Frontal cortex (tissue), 4 donors: Measurements from ENCODE around the gene LAMTOR1. TPM values are rescaled to one million over a fixed set of nuclear protein-coding genes. Genes with fewer than 3 reads are reported as not detected.
A peak's percentile ranks its signal among the peaks of the same experiment; 100 is the strongest.

Experiments used
- DNase-seq, 2 donors: peaks; one replicate each; pipeline ENCODE4 v3.0.0; 2012; ENCODE audit warnings: low spot score in 2 of 2
- FAIRE-seq: peaks from 2 replicates; lab custom pipeline; 2012; peaks lifted over from hg19 to GRCh38; lab: Jason Lieb, UNC
- total RNA-seq: library from RNA; depleted of rRNA; stranded (reverse); fragments of >200 nt; gene quantifications from one replicate; pipeline ENCODE4 v1.2.3, GENCODE V29; 2014
- donor health status: control.
- donor health status: control.
- donor health status: control.

The LAMTOR1 gene
- total RNA-seq, 1 donor from 2014 or later = 44.4 TPM

DNA sequence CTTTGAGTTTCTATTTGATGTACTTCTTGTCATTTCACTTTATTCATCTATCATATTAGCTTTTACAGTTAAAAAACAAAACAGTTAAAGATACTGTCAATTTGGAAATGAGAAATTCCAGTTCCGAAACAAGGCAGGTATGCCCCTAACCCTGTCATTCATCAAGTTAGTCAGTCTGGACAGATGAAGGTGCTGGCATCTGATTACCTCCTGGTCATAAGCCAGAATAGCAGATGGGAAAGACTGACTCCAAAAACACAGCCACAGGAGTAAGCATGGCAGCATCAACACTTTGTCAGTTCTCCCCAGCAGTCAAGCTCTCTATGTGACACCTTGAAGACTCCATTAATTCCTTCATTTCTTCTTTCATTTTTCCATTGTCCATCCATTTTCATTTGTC, 18.1 kb downstream of the LAMTOR1 start:
- DNase-seq = no peak

GRCh38 chr11:72084076-72084475, 19.0 kb downstream of the LAMTOR1 start:
- no peak for FAIRE-seq
- no peak for DNase-seq

More for the DNA sequence above, 18.1 kb downstream of the LAMTOR1 start:
- FAIRE-seq = no peak

- no peak for DNase-seq
- FAIRE-seq = no peak
These were observed 19.7 kb downstream of the LAMTOR1 start for GRCh38 chr11:72083414-72083813.

- no peak for DNase-seq
- no peak for FAIRE-seq
These were observed 21.2 kb downstream of the LAMTOR1 start for GRCh38 chr11:72081821-72082453.

- FAIRE-seq = no peak
These were observed 21.9 kb downstream of the LAMTOR1 start for GRCh38 chr11:72081184-72081644.

GRCh38 chr11:72080326-72081183, 22.5 kb downstream of the LAMTOR1 start, which contains the start of the genes LRRC51 and NUMA1:
Gene LRRC51 (plus strand): TSS chr11:72080850. CDS start chr11:72089084, 8,234 bp downstream.
Gene NUMA1 (minus strand): TSS chr11:72080542. CDS start chr11:72035943, 44,599 bp downstream.
- peak; percentile 90 for FAIRE-seq

More at GRCh38 chr11:72081184-72081644, 21.9 kb downstream of the LAMTOR1 start:
- DNase-seq = no peak

DNA sequence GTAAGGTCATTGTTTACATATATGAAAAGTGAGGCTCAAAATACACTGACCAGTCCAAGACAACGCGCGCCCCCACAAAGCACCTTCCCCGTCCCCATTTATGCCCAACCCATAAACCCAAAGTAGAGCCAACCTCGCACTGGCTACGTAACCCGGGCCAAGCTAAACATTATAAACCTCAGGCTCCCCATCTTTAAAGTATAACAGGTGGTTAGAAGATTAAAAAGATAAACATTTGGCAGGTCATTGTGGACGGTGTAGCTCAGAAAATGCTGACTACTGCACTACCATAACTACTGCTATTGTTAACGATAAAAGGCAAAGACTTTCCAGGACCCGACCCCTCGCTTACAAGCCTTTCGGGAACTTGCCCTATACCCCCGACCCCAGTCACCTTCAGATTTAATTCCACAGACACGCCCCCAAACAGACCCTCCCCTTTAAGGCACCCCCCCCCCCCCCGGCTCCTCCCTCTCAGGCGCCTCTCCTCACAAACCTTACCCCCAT, 23.2 kb downstream of the LAMTOR1 start:
- FAIRE-seq = no peak
- no peak for DNase-seq

More at GRCh38 chr11:72080326-72081183, 22.5 kb downstream of the LAMTOR1 start, which contains the start of the genes LRRC51 and NUMA1:
- DNase-seq = peak; percentile 83 to 88

DNA sequence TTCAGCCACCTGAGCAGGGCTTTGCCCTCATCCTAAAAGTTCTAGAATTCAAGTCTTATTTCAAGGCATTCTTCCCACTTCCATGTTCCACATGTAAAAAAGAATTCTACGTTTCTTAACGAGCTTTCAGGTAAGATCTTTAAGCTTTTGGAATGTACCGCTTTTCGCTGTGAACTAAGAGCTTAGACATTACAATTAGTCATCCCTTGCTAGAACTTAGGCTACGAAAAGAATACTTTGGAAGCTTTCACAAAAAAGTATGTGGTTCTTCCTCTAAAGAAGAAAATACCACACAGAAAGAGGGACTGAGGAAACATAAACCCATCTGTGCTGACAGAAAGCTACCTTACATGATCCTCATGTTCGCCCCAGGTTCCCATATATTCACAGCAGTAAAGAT, 24.6 kb downstream of the LAMTOR1 start:
- no peak for DNase-seq
- FAIRE-seq = no peak

- FAIRE-seq = no peak
- DNase-seq = no peak
These were observed 27.3 kb downstream of the LAMTOR1 start for GRCh38 chr11:72075756-72076155.

DNA sequence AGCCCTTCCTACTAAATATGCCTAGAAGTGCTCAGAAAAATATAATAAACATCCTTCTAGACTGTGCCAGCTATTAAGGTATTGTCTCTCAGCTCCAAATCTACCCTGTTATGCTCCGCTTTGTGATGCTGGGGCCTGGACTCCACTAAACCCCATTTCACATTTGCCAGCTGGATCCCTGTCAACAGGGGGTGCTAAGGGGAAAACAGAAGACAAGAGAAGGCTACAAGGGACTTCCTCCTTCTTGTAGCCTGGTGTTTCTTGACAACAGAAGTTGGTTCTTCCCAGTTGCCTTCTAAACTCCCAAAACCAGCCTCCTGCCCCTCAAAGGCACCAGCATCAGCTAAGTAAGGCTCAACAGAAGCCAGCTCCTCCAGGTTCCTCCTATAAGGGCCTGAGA, 28.0 kb downstream of the LAMTOR1 start:
- no peak for FAIRE-seq

GRCh38 chr11:72072348-72072747, 30.7 kb downstream of the LAMTOR1 start:
- FAIRE-seq (no peak), DNase-seq (no peak)

More for the DNA sequence above, 28.0 kb downstream of the LAMTOR1 start:
- DNase-seq = no peak

GRCh38 chr11:72070491-72070890, 32.6 kb downstream of the LAMTOR1 start:
- DNase-seq (no peak), FAIRE-seq (no peak)

DNA sequence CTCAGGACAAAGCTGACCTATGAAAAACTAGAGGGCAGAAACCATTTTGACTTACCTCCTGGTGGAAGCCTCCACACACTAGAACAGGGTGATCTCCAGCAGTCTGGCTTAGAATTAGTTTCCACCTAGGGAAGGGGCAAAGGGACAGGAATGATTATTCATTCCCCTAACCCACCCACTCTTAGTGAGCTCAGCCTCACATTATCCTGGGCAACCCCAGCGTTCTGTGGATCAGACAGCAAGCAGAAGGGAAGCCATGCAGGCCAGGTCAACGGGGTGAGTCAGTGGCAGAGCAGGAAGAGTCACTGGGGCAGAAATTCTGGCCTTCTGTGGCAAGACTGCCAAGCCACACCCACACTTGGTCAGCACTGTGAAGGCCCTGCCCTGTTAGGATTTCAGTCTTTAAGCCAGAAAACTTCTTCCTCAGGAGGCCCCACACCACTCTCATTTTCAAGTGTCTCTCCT, 33.3 kb downstream of the LAMTOR1 start:
- no peak for FAIRE-seq
- DNase-seq = peak in 1 of 2 donors; percentile 40

GRCh38 chr11:72069200-72069599, 33.9 kb downstream of the LAMTOR1 start:
- FAIRE-seq = no peak
- DNase-seq = no peak

DNA sequence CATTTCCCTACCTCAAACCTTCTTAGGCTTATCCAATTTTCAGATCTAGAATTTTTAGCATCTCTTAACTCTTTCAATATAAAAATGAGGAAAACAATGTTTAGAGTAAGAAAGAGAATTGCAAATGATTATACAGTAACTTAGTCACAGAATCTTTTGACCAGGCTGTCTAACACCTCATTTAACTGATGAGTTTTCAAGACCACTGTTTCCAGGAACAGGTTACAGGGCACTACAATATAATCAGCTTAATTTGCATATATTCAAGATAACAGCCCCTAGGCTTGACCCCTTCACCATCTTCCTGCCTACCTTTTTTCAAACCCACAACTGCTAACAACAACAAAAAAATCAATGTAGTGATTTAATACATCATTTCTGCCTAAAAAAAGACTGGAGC, 35.4 kb downstream of the LAMTOR1 start:
- no peak for FAIRE-seq
- DNase-seq = no peak

DNA sequence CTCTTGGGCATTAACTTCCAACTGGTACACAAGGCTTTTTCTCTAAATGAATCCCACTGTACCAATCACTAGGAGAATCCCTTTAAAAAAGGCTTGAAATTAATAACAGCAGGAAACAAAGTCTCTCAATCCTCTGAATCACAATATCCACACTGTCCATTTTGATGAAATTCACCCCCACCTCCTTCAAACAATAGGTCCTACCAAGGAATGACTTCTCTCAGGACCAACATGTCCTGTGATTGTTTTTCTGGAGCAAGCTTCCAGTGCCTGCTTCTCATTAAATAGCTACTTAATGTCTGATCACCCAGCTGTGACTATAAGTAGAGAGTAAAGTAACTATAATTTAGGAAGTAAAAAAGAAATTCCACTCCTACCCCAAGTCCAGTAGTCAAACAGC, 35.8 kb downstream of the LAMTOR1 start:
- FAIRE-seq (no peak), DNase-seq (no peak)

DNA sequence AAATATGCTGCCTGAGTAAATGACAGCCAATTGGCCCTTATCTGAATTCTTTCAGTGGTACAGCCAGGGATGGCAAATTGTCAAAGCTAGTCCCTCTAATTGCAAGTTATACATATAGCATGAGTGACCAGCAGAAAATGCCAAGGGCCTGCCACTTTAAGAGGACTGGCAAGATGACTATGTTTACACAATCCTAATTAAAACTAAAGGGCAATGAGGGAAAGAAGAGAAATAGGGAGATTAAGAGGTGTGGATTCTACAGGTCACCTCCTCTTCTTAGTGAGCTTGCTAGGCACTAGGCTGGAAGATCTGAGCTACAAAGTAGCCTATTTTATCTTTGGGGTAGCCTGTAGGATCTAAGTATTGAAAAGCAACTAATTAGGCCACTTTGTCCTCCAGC, 36.2 kb downstream of the LAMTOR1 start:
- DNase-seq (no peak), FAIRE-seq (no peak)

GRCh38 chr11:72061739-72062396, 41.2 kb downstream of the LAMTOR1 start:
- no peak for FAIRE-seq
- DNase-seq = no peak

- DNase-seq (no peak), FAIRE-seq (no peak)
These were observed 44.6 kb downstream of the LAMTOR1 start for GRCh38 chr11:72058416-72059034.
